IMR-90 (cell line): Measurements from ENCODE around the gene NTM. TPM values are rescaled to one million over a fixed set of nuclear protein-coding genes. Genes with fewer than 3 reads are reported as not detected.

Experiments
- ATAC-seq: fragments of 200-7000 bp; cut with Tn5 transposase; 2 replicates; pipeline ENCODE4 v1.9.1; 2020; ENCODE audit warnings: low read depth, mild to moderate bottlenecking, moderate library complexity
- BruUV-seq: library from RNA; stranded (reverse); fragments of 400-500 nt; replicated peaks from 2 replicates; lab custom pipeline; 2021; lab: Mats Ljungman, UMichigan
- CTCF ChIA-PET: fragments of 300-600 bp; formaldehyde crosslinking; extraction: SDS; loops from one replicate; lab custom pipeline; 2021; ENCODE audit warnings: antibody characterized with exemption; lab: Yijun Ruan, JAX
- POLR2A ChIA-PET: fragments of 300-600 bp; sonication (Branson Sonifier 250); formaldehyde crosslinking; loops from one replicate; lab custom pipeline; 2022; ENCODE audit warnings: antibody characterized with exemption; ENCODE audit not compliant: unreplicated experiment; lab: Charles Lee
- DNase-seq: peaks from one replicate; pipeline ENCODE4 v3.0.0; 2013
- H2AFZ ChIP-seq: replicated peaks from 2 replicates; pipeline ENCODE3; 2013; ENCODE audit warnings: low read length, mild to moderate bottlenecking; ENCODE audit not compliant: poor library complexity
- H2AK5ac ChIP-seq: 2 replicates; pipeline ENCODE4 v1.6.1; 2013; ENCODE audit warnings: low read depth, low read length, inconsistent platforms
- H2AK9ac ChIP-seq: replicated peaks from 2 replicates; pipeline ENCODE3; 2013; ENCODE audit warnings: mild to moderate bottlenecking, low read depth, low read length, moderate library complexity; ENCODE audit not compliant: poor library complexity
- H2BK120ac ChIP-seq: 2 replicates; pipeline ENCODE4 v1.6.1; 2013; ENCODE audit warnings: low read depth, low read length, inconsistent platforms
- H2BK15ac ChIP-seq: 3 replicates; pipeline ENCODE4 v1.6.1; 2013; ENCODE audit warnings: low read depth, low read length, inconsistent platforms
- H2BK20ac ChIP-seq: 2 replicates; pipeline ENCODE4 v1.6.1; 2013; ENCODE audit warnings: low read depth, mild to moderate bottlenecking, inconsistent platforms, low read length, moderate library complexity
- H2BK5ac ChIP-seq: 2 replicates; pipeline ENCODE4 v1.6.1; 2013; ENCODE audit warnings: mild to moderate bottlenecking, low read depth, low read length, inconsistent platforms; ENCODE audit not compliant: poor library complexity, severe bottlenecking
- H3K14ac ChIP-seq: replicated peaks from 2 replicates; pipeline ENCODE4 v1.6.1; 2013; ENCODE audit warnings: low read depth, low read length, inconsistent platforms
- H3K18ac ChIP-seq: 2 replicates; pipeline ENCODE4 v1.6.1; 2013; ENCODE audit warnings: low read depth, low read length, control low read depth
- H3K23ac ChIP-seq: 2 replicates; pipeline ENCODE4 v1.6.1; 2013; ENCODE audit warnings: low read depth, low read length, inconsistent platforms
- H3K27ac ChIP-seq: 2 replicates; pipeline ENCODE4 v1.5.1; 2013; ENCODE audit warnings: mild to moderate bottlenecking, control low read depth, low read length; ENCODE audit not compliant: insufficient read depth
- H3K27me3 ChIP-seq: 2 replicates; pipeline ENCODE4 v1.6.1; 2013; ENCODE audit warnings: low read length; ENCODE audit not compliant: control insufficient read depth, insufficient read depth
- H3K36me3 ChIP-seq: 2 replicates; pipeline ENCODE4 v1.6.1; 2013; ENCODE audit warnings: low read length, mixed read lengths; ENCODE audit not compliant: control insufficient read depth, insufficient read depth
- H3K4ac ChIP-seq: 2 replicates; pipeline ENCODE4 v1.6.1; 2013; ENCODE audit warnings: low read depth, low read length, inconsistent platforms
- H3K4me1 ChIP-seq: 2 replicates; pipeline ENCODE4 v1.6.1; 2013; ENCODE audit warnings: low read length, mixed read lengths; ENCODE audit not compliant: control insufficient read depth, insufficient read depth
- H3K4me2 ChIP-seq: 2 replicates; pipeline ENCODE4 v1.6.1; 2013; ENCODE audit warnings: low read depth, mild to moderate bottlenecking, control low read depth, low read length, moderate library complexity
- H3K4me3 ChIP-seq: 2 replicates; pipeline ENCODE4 v1.5.1; 2013; ENCODE audit warnings: low read depth, mild to moderate bottlenecking, control low read depth, low read length, moderate library complexity; ENCODE audit not compliant: insufficient read depth
- H3K56ac ChIP-seq: 2 replicates; pipeline ENCODE4 v1.6.1; 2013; ENCODE audit warnings: low read length, inconsistent platforms; ENCODE audit not compliant: insufficient read depth; ENCODE audit errors: extremely low read depth
- H3K79me1 ChIP-seq, 2 experiments: 2 replicates each; pipeline ENCODE4 v1.6.1; 2013; ENCODE audit warnings: low read length in 2 of 2, inconsistent platforms in 1 of 2, low read depth in 1 of 2
- H3K9ac ChIP-seq: 2 replicates; pipeline ENCODE4 v1.6.1; 2013; ENCODE audit warnings: low read depth, low read length, control low read depth
- H3K9me1 ChIP-seq: 2 replicates; pipeline ENCODE4 v1.6.1; 2013; ENCODE audit warnings: low read length, inconsistent platforms; ENCODE audit not compliant: insufficient read depth
- H3K9me3 ChIP-seq: 2 replicates; pipeline ENCODE4 v1.6.1; 2013; ENCODE audit warnings: low read length; ENCODE audit not compliant: control insufficient read depth, insufficient read depth
- H4K20me1 ChIP-seq: 2 replicates; pipeline ENCODE4 v1.6.1; 2013; ENCODE audit warnings: low read length, inconsistent platforms; ENCODE audit not compliant: insufficient read depth
- H4K5ac ChIP-seq: 2 replicates; pipeline ENCODE4 v1.6.1; 2013; ENCODE audit warnings: mild to moderate bottlenecking, low read depth, low read length, control low read depth
- H4K8ac ChIP-seq, 2 experiments: 2 replicates each; pipeline ENCODE4 v1.6.1; 2013; ENCODE audit warnings: low read depth in 2 of 2, low read length in 2 of 2, control low read depth in 1 of 2, inconsistent platforms in 1 of 2
- H4K91ac ChIP-seq: 2 replicates; pipeline ENCODE4 v1.6.1; 2013; ENCODE audit warnings: low read depth, low read length, inconsistent platforms; ENCODE audit not compliant: insufficient read depth
- BHLHE40 ChIP-seq: fragments of 150-350 bp; IDR thresholded peaks from 2 replicates; pipeline ENCODE4 v1.6.1; 2016; ENCODE audit warnings: mild to moderate bottlenecking, low read depth, low read length
- CEBPB ChIP-seq: IDR thresholded peaks from 2 replicates; pipeline ENCODE4 v1.6.1; 2012; ENCODE audit warnings: low read depth, low read length, improper control_type of control experiment
- ELK1 ChIP-seq: fragments of 150-350 bp; IDR thresholded peaks from 2 replicates; pipeline ENCODE4 v1.6.1; 2016; ENCODE audit warnings: low read depth, mild to moderate bottlenecking, low read length, moderate library complexity, borderline replicate concordance
- RAD21 ChIP-seq: IDR thresholded peaks from 2 replicates; pipeline ENCODE4 v1.6.1; 2012; ENCODE audit warnings: low read length, improper control_type of control experiment
- RCOR1 ChIP-seq: IDR thresholded peaks from 2 replicates; pipeline ENCODE4 v1.6.1; 2012; ENCODE audit warnings: mild to moderate bottlenecking, low read length, improper control_type of control experiment; ENCODE audit not compliant: insufficient replicate concordance
- WGBS, 2 experiments: methylation state at CpG; one replicate each; pipeline versions ENCODE4 v1.1.5 to v1.1.7; 2013; ENCODE audit warnings: missing lambda C conversion rate in 2 of 2; ENCODE audit not compliant: insufficient read length in 1 of 2; ENCODE audit errors: extremely low coverage in 2 of 2; 5-methylcytosine and 5-hydroxymethylcytosine counted together
- dilution Hi-C: fragments of 300-500 bp; cut with HindIII; formaldehyde crosslinking; loops from one replicate; pipeline ENCODE4 v1.14.3; 2018; ENCODE audit warnings: low sequenced_read_pairs; ENCODE audit not compliant: unreplicated experiment
- in situ Hi-C: fragments of 300-500 bp; cut with MboI; formaldehyde crosslinking; loops from 3 replicates; pipeline ENCODE4 v1.14.3; 2019; ENCODE audit warnings: low sequenced_read_pairs, inconsistent platforms, mixed read lengths
- intact Hi-C: fragments of 100-400 bp; cut with micrococcal nuclease; formaldehyde crosslinking; loops from 2 replicates; pipeline ENCODE4 v1.10.0; 2022
- polyA plus RNA-seq, 3 experiments: library from polyadenylated mRNA; depleted of rRNA; stranded (reverse); fragments of >200 nt; gene quantifications; 2 replicates each; pipeline ENCODE4 v1.2.3, GENCODE V29; 2012; ENCODE audit warnings: low replicate concordance in 1 of 3
- total RNA-seq: library from RNA; depleted of rRNA; stranded (reverse); fragments of >200 nt; gene quantifications from 2 replicates; pipeline ENCODE4 v1.2.3, GENCODE V29; 2012
- TF ChIP-seq, protein P1 (sequence below): conservative IDR thresholded peaks from 2 replicates; pipeline ENCODE4 v1.5.1; 2012; ENCODE audit warnings: mild to moderate bottlenecking, low read depth, low read length, improper control_type of control experiment
- TF ChIP-seq, protein P2 (sequence below): fragments of 150-350 bp; IDR thresholded peaks from 2 replicates; pipeline ENCODE4 v1.6.1; 2017; ENCODE audit warnings: mild to moderate bottlenecking, antibody characterized with exemption, low read length, low read depth

NTM gene
- total and polyA plus RNA-seq, 2 of the 4 experiments (the other 2 are of a cell fraction) = 19.5 to 25.5 TPM

GRCh38 chr11:132211479-132211878, 841.1 kb downstream of the NTM start:
- Histone ChIP-seq H4K91ac (no peak overlapping the region), H3K4me3 (no peak overlapping the region), H2BK20ac (no peak overlapping the region), H3K27me3 (no peaks in the 10 kb centered on the region), H3K18ac (no peak overlapping the region), H3K23ac (no peak overlapping the region), H3K4ac (no peak overlapping the region), H2AFZ (no peak overlapping the region), H3K9me3 (no peaks in the 10 kb centered on the region), H4K20me1 (no peaks in the 10 kb centered on the region), H3K9me1 (no peaks in the 10 kb centered on the region), H4K8ac (no peak overlapping the region), H3K36me3 (no peaks in the 10 kb centered on the region), H2BK15ac (no peak overlapping the region), H2AK5ac (no peak overlapping the region), H2AK9ac (no peak overlapping the region), H3K56ac (no peak overlapping the region), H3K9ac (no peak overlapping the region), H3K79me1 (no peaks in the 10 kb centered on the region), H3K14ac (no peak overlapping the region), H2BK5ac (no peak overlapping the region), H4K5ac (no peak overlapping the region), H3K27ac (no peak overlapping the region), H3K4me2 (no peak overlapping the region), H3K4me1 (no peaks in the 10 kb centered on the region), H2BK120ac (no peak overlapping the region)
- no peak for ATAC-seq
- BruUV-seq = no TSS peak
- in situ Hi-C loops = no loop called here
- 81% methylated on average over 3 of the region's 3 CpGs; no CpG with 5 or more reads in 1 of the 2 experiments for WGBS, 2 experiments
- intact Hi-C loops = no loop called here
- ChIA-PET CTCF (no interaction called here), POLR2A (no interaction called here)
- TF ChIP-seq BHLHE40 (no peak), RCOR1 (no peak), CEBPB (no peak), ELK1 (no peak), RAD21 (no peak)
- TF ChIP-seq, protein P1, sequence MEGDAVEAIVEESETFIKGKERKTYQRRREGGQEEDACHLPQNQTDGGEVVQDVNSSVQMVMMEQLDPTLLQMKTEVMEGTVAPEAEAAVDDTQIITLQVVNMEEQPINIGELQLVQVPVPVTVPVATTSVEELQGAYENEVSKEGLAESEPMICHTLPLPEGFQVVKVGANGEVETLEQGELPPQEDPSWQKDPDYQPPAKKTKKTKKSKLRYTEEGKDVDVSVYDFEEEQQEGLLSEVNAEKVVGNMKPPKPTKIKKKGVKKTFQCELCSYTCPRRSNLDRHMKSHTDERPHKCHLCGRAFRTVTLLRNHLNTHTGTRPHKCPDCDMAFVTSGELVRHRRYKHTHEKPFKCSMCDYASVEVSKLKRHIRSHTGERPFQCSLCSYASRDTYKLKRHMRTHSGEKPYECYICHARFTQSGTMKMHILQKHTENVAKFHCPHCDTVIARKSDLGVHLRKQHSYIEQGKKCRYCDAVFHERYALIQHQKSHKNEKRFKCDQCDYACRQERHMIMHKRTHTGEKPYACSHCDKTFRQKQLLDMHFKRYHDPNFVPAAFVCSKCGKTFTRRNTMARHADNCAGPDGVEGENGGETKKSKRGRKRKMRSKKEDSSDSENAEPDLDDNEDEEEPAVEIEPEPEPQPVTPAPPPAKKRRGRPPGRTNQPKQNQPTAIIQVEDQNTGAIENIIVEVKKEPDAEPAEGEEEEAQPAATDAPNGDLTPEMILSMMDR = no peak
- TF ChIP-seq, protein P2, sequence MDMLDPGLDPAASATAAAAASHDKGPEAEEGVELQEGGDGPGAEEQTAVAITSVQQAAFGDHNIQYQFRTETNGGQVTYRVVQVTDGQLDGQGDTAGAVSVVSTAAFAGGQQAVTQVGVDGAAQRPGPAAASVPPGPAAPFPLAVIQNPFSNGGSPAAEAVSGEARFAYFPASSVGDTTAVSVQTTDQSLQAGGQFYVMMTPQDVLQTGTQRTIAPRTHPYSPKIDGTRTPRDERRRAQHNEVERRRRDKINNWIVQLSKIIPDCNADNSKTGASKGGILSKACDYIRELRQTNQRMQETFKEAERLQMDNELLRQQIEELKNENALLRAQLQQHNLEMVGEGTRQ = no peak
- DNase-seq = no peak
- dilution Hi-C loops = no loop called here
